SK-N-SH (cell line): Measurements from ENCODE around the gene SERPINB12.

Source experiments
- CTCF ChIP-seq: fragments of 200-600 bp; sonication (generic); IDR thresholded peaks from 2 replicates; pipeline ENCODE4 v1.6.1; 2017; ENCODE audit warnings: antibody characterized with exemption, mild to moderate bottlenecking, moderate library complexity
- FOXM1 ChIP-seq: IDR thresholded peaks from 2 replicates; pipeline ENCODE4 v1.4.0; 2012; ENCODE audit warnings: low read depth, mild to moderate bottlenecking
- MXI1 ChIP-seq: IDR thresholded peaks from 2 replicates; pipeline ENCODE4 v1.6.1; 2012; ENCODE audit warnings: mild to moderate bottlenecking, low read depth, low read length, improper control_type of control experiment
- NRF1 ChIP-seq: IDR thresholded peaks from 2 replicates; pipeline ENCODE4 v1.6.1; 2012; ENCODE audit warnings: low read depth, mild to moderate bottlenecking, low read length
- POLR2AphosphoS5 ChIP-seq: IDR thresholded peaks from 2 replicates; pipeline ENCODE4 v1.6.1; 2012; ENCODE audit warnings: low read depth, low read length
- RAD21 ChIP-seq: IDR thresholded peaks from 2 replicates; pipeline ENCODE4 v1.6.1; 2012; ENCODE audit warnings: mild to moderate bottlenecking, low read length
- ZBTB33 ChIP-seq: IDR thresholded peaks from 2 replicates; pipeline ENCODE4 v1.4.0; 2012; ENCODE audit warnings: low read depth, borderline replicate concordance

GRCh38 chr18:63544017-63544416, 1.8 kb downstream of the SERPINB12 start:
- TF ChIP-seq FOXM1 (no peak), CTCF (no peak), POLR2AphosphoS5 (no peak), RAD21 (no peak), NRF1 (no peak), MXI1 (no peak), ZBTB33 (no peak)
